NCI-H748 (cell line): ENCODE results near the gene ALKBH3.
A peak's percentile ranks its signal among the peaks of the same experiment; 100 is the strongest.

Source experiments
- DNase-seq: peaks from one replicate; lab custom pipeline; 2025; ENCODE audit not compliant: unreplicated experiment; lab: John Stamatoyannopoulos, UW

The ALKBH3 gene

DNA sequence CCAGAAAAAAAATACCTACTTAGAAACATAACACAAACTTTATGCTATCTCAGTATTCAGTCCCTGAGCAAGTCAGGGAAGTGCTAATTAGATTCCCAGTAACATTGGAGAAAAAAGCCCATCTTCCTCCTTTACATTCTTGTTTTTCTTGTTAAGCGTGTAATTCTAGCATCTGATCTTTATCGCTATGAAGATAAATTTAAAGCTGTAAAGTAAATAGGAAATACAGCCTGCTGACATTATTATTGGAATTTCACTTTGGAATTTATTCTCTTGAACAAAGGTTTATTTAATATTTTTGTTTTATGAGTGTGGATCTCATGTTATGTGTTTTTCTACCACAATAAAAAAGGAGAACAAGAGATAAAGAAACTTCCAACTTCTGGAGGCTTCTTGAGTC is 13.9 kb downstream of the ALKBH3 start:
- no peak for DNase-seq

DNA sequence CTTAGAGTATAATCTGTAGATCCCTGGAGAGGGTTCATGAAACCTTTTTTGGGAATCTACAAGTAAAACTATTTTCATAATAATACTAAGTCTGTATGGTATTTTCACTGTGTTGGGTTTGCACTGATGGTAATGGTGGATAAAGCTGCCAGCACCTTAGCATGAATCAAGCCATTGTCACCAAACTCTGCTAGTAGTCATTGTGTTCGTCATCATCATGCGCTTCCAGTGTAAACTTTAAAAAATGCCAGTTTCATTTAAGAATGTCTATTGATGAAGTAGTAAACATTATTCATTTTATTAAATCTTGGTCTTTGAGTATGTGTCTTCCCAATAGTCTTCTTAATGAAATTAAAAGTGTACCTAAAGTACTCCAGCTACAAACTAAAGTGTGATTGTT is 15.0 kb downstream of the ALKBH3 start:
- no peak for DNase-seq

DNA sequence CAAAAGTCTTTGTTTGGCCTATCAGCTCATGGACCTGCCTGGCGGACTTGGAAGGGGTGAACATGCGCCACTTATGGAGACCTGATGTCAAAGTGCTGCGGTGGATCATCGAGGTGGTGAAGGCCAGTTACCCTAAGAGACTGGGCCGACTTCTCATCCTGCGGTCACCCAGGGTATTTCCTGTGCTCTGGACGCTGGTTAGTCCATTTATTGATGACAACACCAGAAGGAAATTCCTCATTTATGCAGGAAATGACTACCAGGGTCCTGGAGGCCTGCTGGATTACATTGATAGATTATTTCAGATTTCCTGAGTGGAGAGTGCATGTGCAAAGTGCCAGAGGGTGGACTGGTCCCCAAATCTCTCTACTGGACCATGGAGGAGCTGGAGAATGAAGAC is 17.9 kb downstream of the ALKBH3 start:
- no peak for DNase-seq

DNA sequence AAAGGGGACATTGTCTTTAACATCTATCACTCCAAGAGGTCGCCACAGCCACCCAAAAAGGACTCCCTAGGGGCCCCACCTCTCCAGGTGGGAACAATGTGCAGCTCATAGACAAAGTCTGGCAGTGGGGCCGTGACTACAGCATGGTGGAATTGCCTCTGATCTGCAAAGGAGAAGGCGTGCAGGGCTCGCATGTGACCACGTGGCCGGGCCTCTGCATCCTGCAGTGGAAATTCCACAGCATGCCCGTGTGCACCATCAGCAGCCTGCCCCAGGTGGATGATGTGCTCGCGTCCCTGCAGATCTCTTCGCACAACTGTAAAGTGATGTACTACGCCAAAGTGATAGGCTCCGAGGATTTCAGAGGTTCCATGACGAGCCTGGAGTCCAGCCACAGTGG is 18.5 kb downstream of the ALKBH3 start:
- no peak for DNase-seq

- DNase-seq = no peak
Measured at GRCh38 chr11:43901551-43901950, 20.9 kb downstream of the ALKBH3 start.

DNA sequence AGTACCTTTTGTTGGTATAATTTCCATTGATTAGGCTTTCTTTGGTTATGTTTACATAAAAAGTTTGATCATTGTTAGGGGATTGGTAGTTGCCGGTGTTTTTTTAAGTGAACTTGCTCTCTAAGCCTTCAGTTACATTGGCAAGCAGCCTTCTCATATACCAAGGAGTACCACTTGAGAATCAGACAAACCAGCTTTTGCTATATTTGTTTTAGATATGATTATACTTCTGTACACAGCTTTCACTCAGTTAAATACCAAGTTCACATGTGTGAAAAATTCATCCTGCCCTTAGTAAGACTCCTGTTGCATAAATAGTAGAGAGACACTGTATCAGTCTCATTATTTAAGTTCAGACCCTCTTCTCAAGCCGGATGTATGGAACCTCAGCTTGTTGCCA is 22.4 kb downstream of the ALKBH3 start:
- DNase-seq = no peak

GRCh38 chr11:43903969-43904368 is 23.3 kb downstream of the ALKBH3 start:
- DNase-seq = no peak

- DNase-seq = no peak
Measured at GRCh38 chr11:43904742-43905535, 24.3 kb downstream of the ALKBH3 start.

GRCh38 chr11:43905813-43906241 is 25.2 kb downstream of the ALKBH3 start:
- peak; percentile 54 for DNase-seq

DNA sequence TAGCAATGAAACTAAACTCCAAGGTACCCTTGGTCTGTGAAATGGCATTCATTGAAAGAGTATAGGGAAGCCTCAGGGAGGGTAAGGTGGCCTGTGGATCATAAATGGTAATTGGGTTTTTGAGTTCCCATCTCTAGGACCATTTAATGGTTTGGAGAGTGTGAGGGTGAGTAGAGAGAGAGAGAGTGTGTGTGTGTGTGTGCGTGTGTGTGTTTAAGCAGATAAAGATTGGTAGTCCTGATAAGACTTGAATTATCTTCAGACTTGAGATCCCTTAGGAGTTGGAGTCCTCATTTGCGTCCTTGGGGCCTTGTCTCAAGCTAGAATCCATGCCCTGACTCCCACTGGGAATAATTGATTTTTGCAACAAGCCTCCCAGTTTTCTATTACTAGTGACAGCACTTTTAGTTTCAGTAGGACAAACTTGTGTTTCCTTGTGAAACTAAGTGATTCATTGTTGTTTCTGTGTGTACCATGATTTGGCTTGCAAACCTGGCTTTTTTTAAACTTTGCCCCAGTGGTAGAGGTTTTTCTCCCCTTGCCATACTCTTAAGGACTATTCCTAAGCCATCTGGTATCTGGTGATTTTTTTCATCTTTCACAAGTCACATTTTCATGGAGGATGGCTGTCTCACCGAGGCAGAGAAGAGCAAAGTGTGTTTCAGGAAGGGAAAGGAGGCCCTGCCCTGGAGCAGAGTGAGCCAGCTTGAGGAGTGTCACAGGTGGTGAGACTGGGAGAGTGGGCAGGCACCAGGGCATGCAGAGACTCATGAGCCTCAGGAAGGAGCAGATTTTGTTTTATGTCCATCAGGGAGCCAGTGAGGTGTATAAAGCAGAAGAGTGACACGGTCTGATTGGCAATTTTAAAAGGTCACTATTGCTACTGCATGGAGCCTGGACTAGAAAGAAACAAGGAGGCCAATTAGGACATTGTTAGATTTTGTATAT is 26.7 kb downstream of the ALKBH3 start:
- DNase-seq = no peak

DNA sequence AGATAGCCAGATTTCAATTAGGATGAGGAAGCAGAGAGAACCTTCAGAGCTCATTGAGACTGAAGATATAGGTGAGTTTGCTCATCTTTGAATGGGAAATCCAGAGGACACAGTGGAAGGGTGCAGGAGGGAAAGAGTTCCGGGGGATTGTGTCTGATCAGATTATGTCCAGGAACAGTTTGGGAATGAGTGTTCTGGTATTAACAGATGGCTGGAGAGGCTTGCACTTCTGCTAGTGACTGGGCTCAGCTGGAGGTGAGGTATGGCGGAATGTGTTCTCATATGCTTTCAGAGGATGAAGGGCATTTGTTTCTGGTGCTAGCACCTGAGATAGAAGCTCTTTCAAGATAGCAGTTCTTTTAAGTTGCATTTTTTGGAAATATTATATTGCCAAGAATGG is 27.6 kb downstream of the ALKBH3 start:
- DNase-seq = no peak

GRCh38 chr11:43908683-43909082 is 28.1 kb downstream of the ALKBH3 start:
- DNase-seq = no peak

GRCh38 chr11:43913829-43914380 is 33.3 kb downstream of the ALKBH3 start:
- no peak for DNase-seq

- no peak for DNase-seq
Measured at GRCh38 chr11:43914466-43914865, 33.8 kb downstream of the ALKBH3 start.

DNA sequence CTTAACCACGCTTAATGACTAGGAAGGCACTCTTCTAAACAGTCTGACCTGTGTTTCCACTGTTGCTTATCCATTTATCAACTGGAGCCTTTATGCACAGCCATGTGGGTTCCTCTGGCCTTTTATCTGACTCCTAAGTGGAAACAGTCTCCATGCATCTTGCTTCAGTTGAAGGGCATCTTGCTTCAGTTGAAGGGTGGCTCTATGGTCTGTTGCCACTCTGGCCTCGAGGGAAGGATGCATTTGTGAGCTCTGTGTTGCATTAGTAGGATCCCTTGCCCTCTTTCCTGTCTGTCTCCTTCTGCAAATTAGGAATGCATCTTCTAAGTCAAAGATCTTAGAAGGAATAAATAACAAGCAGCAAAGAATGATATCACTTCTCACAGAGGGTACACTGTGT is 36.0 kb downstream of the ALKBH3 start:
- DNase-seq = no peak

DNA sequence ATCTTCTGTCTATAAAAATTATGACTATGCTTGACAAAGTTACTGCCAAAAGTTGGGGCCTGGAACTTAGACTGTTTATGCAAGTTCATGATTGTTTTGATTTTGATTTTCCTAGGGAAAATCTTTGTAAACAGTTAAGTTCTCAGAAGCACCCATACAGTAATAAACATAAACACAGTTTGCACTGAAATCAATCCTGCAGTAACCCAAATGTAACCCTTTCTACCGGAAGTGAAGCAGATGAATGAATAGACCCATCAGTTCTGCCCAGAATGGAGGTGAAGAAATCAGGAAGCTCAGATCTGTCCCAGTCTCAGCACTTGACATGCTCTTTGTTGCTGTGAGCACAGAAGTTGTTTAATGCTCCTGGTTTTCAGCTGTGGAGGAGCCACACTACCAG is 37.2 kb downstream of the ALKBH3 start:
- no peak for DNase-seq

DNA sequence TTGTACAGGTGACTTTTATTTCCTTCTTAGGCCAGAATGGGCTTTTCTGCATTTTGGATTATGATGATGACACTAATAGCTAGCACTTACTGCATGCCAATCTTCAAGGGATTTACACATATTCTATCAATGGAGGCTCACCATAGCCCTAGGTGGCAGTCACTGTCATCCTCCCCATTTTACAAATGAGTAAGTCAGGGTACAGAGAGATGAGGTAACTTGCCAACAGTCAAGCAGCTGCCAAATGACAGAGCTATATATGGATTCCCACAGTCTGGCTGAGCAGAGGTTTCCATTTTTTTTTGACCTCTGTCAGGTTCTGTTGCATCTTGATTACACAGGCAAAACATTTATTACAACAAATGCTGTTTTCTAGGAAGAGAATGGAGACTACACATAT is 38.0 kb downstream of the ALKBH3 start:
- no peak for DNase-seq

DNA sequence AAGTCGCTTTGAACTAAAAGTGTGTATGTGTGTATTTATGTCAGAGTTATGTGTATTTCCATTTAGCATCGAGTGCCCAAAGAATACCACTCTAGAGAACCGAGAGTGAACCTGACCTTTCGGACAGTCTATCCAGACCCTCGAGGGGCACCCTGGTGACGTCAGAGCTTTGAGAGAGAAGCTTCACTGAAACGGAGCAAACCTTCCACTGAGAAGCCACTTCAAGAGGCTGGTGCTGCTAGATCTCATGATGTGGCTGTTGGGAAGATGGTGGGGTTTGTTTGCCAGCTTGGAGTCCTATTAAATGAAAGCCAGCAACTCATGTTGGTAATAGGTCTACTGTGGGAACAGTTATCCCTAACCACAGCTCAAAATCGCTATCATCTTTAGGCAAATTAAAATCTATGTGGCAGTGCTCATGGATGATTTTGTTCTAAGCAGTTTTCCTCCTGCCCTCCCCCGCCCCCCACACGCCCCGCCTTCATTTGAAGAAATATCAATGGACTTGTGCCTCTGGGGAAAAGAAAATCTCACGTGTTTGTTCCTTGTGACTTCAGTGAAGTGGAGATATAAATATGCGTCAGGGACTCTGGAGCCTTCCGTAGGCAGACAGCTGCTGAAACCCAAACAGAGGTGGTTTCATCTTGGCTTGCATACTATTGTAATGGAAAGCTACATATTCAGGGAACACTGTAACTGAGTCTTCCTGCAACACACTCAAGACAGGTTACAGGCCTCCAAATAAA is 39.4 kb downstream of the ALKBH3 start:
- DNase-seq = no peak

- no peak for DNase-seq
Measured at GRCh38 chr11:43920598-43921419, 40.2 kb downstream of the ALKBH3 start.

DNA sequence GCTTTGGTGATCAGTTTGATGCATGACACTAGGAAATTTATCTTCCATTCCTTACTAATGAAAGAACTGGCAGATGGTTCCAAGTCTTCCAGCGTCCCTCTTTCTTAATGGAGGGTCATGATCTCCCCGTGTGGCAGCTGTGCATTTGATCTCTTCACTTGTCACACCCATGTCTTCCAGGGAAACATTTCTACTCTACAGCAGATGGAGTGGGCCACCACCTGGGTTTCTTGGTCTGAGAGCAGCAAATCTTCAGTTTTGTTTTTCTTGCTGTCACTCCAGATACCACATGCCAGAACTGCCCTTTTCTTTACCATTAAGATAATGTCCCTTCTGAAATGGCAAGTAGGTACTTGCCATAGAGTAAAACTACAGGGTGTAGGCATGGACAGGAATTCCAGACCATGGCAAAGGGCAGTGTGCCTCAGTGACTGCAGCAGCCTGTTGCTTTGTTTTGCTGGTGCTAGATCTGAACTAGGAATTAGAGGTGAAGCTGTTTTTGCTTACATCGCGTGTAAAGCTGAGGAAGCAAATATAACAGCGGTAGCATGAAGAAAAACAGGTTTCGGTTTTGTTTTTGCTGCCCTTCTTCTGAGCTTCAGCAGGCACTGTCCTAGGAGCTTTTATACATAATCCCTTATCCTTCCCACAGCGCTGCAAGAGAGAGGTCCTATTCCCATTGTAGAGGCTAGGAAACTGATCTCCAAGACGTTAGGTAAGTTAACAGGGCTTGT is 41.1 kb downstream of the ALKBH3 start:
- DNase-seq = no peak
